ENCODE results near the gene SLC45A2. TPM values are rescaled to one million over a fixed set of nuclear protein-coding genes. Genes with fewer than 3 reads are reported as not detected.
"Not testable (repeated sequence)": the region's sequence is repeated elsewhere in the genome, so short reads cannot be mapped to it uniquely, and the experiment has no call there.

The SLC45A2 gene
- total RNA-seq, 1 donor from 2014 or later: not detected

DNA sequence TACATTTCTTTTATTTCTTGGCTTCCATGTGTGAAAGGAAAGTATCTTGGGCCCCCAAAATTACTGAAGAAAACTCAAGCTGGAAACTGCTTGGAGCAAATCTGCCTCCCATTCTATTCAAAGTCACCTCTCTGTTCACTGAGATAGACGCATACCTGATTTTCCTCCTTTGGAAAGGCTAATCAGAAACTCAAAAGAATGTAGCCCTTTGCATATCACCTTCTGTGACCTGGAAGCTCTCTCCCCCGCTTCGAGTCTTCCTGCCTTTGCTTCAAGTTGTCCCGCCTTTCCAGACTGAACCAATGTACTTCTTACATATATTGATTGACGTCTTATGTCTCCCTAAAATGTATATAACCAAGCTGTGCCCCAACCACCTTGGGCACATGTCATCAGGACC lies 53.4 kb downstream of the SLC45A2 start:
- TF ChIP-seq, protein P1, sequence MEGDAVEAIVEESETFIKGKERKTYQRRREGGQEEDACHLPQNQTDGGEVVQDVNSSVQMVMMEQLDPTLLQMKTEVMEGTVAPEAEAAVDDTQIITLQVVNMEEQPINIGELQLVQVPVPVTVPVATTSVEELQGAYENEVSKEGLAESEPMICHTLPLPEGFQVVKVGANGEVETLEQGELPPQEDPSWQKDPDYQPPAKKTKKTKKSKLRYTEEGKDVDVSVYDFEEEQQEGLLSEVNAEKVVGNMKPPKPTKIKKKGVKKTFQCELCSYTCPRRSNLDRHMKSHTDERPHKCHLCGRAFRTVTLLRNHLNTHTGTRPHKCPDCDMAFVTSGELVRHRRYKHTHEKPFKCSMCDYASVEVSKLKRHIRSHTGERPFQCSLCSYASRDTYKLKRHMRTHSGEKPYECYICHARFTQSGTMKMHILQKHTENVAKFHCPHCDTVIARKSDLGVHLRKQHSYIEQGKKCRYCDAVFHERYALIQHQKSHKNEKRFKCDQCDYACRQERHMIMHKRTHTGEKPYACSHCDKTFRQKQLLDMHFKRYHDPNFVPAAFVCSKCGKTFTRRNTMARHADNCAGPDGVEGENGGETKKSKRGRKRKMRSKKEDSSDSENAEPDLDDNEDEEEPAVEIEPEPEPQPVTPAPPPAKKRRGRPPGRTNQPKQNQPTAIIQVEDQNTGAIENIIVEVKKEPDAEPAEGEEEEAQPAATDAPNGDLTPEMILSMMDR (conservative IDR thresholded peaks at IDR 0.05; ENCODE audit: low read depth, low read length): no peak
- H3K4me3 ChIP-seq (ENCODE audit: low read depth, low read length): no peak overlapping the region
- no peak for DNase-seq (ENCODE audit: low read depth)

GRCh38 chr5:33929925-33930690 lies 54.4 kb downstream of the SLC45A2 start:
- DNase-seq (ENCODE audit: low read depth): no peak
- TF ChIP-seq, protein P1 (conservative IDR thresholded peaks at IDR 0.05; ENCODE audit: low read depth, low read length): no peak
- H3K4me3 ChIP-seq (ENCODE audit: low read depth, low read length): no peak overlapping the region

DNA sequence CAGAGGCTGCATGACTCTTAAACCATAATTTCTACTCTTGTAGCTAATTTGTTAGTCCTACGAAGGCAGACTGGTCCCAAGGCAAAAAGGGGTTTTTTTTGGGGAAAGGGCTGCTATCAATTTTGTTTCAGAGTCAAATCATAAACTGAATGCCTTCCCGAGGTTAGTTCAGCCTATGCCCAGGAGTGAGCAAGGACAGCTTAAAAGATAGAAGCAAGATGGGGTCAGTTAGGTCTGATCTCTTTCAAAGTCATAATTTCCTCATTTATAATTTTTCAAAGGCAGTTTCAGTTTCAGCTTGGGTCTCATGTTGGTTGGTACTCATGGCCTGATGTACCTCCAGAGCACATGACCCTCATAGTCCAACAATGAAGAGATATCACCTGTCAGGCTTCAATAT lies 56.2 kb downstream of the SLC45A2 start:
- TF ChIP-seq, protein P1 (conservative IDR thresholded peaks at IDR 0.05; ENCODE audit: low read depth, low read length): no peak
- no peak overlapping the region for H3K4me3 ChIP-seq (ENCODE audit: low read depth, low read length)
- DNase-seq (ENCODE audit: low read depth): no peak

- TF ChIP-seq, protein P1 (conservative IDR thresholded peaks at IDR 0.05; ENCODE audit: low read depth, low read length): no peak
- no peak for DNase-seq (ENCODE audit: low read depth)
- no peak overlapping the region for H3K4me3 ChIP-seq (ENCODE audit: low read depth, low read length)
Observed at GRCh38 chr5:33927685-33928084, 56.8 kb downstream of the SLC45A2 start.

DNA sequence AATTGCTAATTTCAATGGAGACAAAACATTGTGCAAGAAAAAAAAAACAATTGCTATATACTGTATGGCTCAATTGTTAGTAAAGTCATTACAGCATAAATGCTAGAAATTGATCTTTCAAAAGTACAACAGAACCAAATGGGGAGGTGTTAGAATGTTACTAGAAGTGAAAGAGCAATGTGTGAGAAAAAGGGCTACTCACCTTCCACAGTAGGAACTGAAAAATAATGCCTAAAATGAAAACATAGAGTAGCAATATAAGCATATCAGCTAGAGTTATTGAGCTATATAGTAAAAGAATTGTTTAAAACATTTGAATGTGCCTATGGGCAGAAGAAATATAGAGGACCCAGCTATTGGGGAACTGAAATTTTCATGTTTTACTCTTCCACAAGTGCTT lies 59.2 kb downstream of the SLC45A2 start:
- TF ChIP-seq, protein P1 (conservative IDR thresholded peaks at IDR 0.05; ENCODE audit: low read depth, low read length): no peak
- no peak overlapping the region for H3K4me3 ChIP-seq (ENCODE audit: low read depth, low read length)
- no peak for DNase-seq (ENCODE audit: low read depth)

DNA sequence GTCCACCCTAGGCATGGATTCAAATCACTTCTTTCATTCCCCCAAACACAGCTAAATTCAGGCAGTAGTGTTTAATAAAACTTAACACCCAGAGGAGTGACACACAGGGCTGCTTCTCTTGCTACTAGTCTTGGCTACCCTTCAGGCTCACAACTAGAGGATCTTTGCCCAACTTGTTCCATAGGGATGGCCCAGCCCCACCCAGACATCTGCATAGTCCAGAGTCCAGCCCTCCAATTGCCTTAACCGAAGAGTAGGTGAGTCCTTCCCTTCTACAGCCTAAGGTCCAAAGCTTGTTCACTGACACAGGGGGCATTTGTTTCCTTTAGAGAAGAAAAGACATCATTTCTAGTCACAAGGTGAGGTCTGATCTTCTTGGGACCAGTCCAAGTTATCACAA lies 63.5 kb downstream of the SLC45A2 start:
- no peak for DNase-seq (ENCODE audit: low read depth)
- TF ChIP-seq, protein P1 (conservative IDR thresholded peaks at IDR 0.05; ENCODE audit: low read depth, low read length): no peak
- no peak overlapping the region for H3K4me3 ChIP-seq (ENCODE audit: low read depth, low read length)

GRCh38 chr5:33914844-33915243 lies 69.6 kb downstream of the SLC45A2 start:
- DNase-seq (ENCODE audit: low read depth); H3K4me3 ChIP-seq (ENCODE audit: low read depth, low read length): not testable (repeated sequence)

GRCh38 chr5:33906248-33906647 lies 78.2 kb downstream of the SLC45A2 start:
- not testable (repeated sequence) for DNase-seq (ENCODE audit: low read depth); H3K4me3 ChIP-seq (ENCODE audit: low read depth, low read length)
